ENCODE results near the gene ZW10. TPM values are rescaled to one million over a fixed set of nuclear protein-coding genes. Genes with fewer than 3 reads are reported as not detected.
"Not testable (repeated sequence)": the region's sequence is repeated elsewhere in the genome, so short reads cannot be mapped to it uniquely, and the experiment has no call there.

Gene ZW10
- total RNA-seq, 1 experiment from 2014 or later = 21.0 TPM

DNA sequence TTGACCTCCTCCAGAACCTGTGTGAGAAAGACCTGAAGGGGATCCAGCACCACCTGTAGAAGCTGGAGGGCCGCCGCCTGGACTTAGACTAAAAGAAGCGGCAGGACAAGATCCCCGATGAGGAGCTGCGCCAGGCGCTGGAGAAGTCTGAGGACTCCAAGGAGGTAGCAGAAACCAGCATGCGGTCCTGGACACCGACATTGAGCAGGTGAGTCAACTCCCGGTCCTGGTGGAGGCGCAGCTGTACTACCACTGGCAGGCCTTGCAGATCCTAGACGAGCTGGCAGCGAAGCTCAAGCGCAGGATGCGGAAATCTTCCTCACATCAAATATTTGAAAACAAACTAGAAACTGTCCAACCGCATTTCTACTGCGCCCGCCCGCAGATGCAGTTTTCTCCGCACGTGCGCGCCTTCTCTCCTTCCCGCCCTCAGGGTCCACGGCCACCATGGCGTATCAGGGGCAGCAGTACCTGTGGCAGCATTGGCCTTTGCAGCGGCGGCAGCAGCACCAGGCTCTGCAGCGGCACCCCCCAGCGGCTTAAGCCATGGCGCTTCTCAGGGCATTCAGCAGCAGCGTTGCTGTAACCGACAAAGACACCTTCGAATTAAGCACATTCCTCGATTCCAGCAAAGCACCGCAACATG lies 16.3 kb upstream of the ZW10 start:
- Histone ChIP-seq H3K4me2 (ENCODE audit: low read length) (no peak overlapping the region), H2AFZ (ENCODE audit: low read depth, low read length, poor library complexity, severe bottlenecking) (no peak overlapping the region), H3K79me2 (ENCODE audit: insufficient read depth, low read length) (no peaks in the 10 kb centered on the region), H3K9ac (ENCODE audit: low read length) (no peak overlapping the region), H4K20me1 (ENCODE audit: insufficient read depth) (no peaks in the 10 kb centered on the region), H3K9me3 (ENCODE audit: control insufficient read depth in 1 of 2, insufficient read depth in 1 of 2, low read depth in 1 of 2, low read length in 2 of 2) (no peaks in the 10 kb centered on the region), H3K4me3 (replicated peaks in 1 of 2; ENCODE audit: low read depth in 1 of 2, low read length in 2 of 2) (no peak overlapping the region), H3K36me3 (ENCODE audit: control insufficient read depth in 1 of 2, insufficient read depth in 2 of 2, low read length in 2 of 2) (no peaks in the 10 kb centered on the region), H3K27me3 (ENCODE audit: insufficient read depth, low read length) (no peaks in the 10 kb centered on the region), H3K9me2 (ENCODE audit: insufficient read depth) (no peaks in the 10 kb centered on the region), H3K27ac (ENCODE audit: low read depth, low read length) (no peak overlapping the region), H3K4me1 (ENCODE audit: control insufficient read depth in 1 of 2, insufficient read depth in 2 of 2, low read length in 2 of 2) (no peaks in the 10 kb centered on the region)
- DNase-seq (ENCODE audit: low read depth, low spot score) = no peak
- POLR2A ChIA-PET = no interaction called here
- CTCF ChIA-PET = no interaction called here
- ATAC-seq = no peak
- RAD21 ChIA-PET (ENCODE audit: low non-redundant PET in 1 of 2, low total read pairs in 2 of 2, uncharacterized antibody in 2 of 2, unreplicated experiment in 2 of 2) = no interaction called here
- no peak for TF ChIP-seq CEBPB (IDR thresholded peaks at IDR 0.05; ENCODE audit: low read depth)
- TF ChIP-seq SRF (IDR thresholded peaks at IDR 0.05; ENCODE audit: low read depth) = no peak
- no peak for TF ChIP-seq EZH2phosphoT487 (IDR thresholded peaks at IDR 0.05; ENCODE audit: borderline replicate concordance)
- no peak for TF ChIP-seq JUND (IDR thresholded peaks at IDR 0.05)
- TF ChIP-seq, protein P1, sequence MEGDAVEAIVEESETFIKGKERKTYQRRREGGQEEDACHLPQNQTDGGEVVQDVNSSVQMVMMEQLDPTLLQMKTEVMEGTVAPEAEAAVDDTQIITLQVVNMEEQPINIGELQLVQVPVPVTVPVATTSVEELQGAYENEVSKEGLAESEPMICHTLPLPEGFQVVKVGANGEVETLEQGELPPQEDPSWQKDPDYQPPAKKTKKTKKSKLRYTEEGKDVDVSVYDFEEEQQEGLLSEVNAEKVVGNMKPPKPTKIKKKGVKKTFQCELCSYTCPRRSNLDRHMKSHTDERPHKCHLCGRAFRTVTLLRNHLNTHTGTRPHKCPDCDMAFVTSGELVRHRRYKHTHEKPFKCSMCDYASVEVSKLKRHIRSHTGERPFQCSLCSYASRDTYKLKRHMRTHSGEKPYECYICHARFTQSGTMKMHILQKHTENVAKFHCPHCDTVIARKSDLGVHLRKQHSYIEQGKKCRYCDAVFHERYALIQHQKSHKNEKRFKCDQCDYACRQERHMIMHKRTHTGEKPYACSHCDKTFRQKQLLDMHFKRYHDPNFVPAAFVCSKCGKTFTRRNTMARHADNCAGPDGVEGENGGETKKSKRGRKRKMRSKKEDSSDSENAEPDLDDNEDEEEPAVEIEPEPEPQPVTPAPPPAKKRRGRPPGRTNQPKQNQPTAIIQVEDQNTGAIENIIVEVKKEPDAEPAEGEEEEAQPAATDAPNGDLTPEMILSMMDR (IDR thresholded peaks at IDR 0.05 in 2 of 3, conservative IDR thresholded peaks at IDR 0.05 in 1 of 3; ENCODE audit: borderline replicate concordance in 1 of 3, insufficient read depth in 1 of 3, low read depth in 2 of 3, low read length in 2 of 3) = no peak
- TF ChIP-seq CBX3 (IDR thresholded peaks at IDR 0.05; ENCODE audit: low read depth) = no peak
- TF ChIP-seq SIN3A (IDR thresholded peaks at IDR 0.05; ENCODE audit: low read depth) = no peak
- TF ChIP-seq YY1 (IDR thresholded peaks at IDR 0.05; ENCODE audit: extremely low read depth, insufficient replicate concordance, low read depth, low read length) = no peak
- intact Hi-C loops (cut with micrococcal nuclease) = no loop called here
- BruUV-seq (replicated peaks) = no TSS peak

DNA sequence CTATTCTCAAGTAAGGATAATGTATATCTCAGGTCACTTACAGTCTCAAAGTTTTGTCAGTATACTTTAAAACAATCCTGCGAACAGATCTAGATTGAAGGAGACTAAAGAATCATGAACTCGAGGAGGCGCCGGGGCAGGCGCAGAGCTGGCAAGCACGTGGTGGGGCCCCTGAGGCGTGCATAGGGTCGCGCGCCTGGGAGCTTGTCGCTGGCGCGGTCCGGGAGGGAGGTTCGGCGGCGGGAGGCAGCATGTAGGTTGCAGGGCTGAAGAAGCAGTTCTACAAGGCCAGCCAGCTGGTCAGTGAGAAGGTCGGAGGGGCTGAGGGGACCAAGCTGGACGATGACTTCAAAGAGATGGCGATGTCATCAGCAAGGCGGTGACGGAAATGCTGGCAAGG lies 15.5 kb upstream of the ZW10 start:
- DNase-seq (ENCODE audit: low read depth, low spot score); H2AFZ ChIP-seq (ENCODE audit: low read depth, low read length, poor library complexity, severe bottlenecking); H3K9ac ChIP-seq (ENCODE audit: low read length); H3K9me3 ChIP-seq (ENCODE audit: control insufficient read depth in 1 of 2, insufficient read depth in 1 of 2, low read depth in 1 of 2, low read length in 2 of 2); H3K4me3 ChIP-seq (replicated peaks in 1 of 2; ENCODE audit: low read depth in 1 of 2, low read length in 2 of 2); H3K4me2 ChIP-seq (ENCODE audit: low read length); CTCF ChIA-PET; POLR2A ChIA-PET; ATAC-seq; H3K4me1 ChIP-seq (ENCODE audit: control insufficient read depth in 1 of 2, insufficient read depth in 2 of 2, low read length in 2 of 2); BruUV-seq (replicated peaks); RAD21 ChIA-PET (ENCODE audit: low non-redundant PET in 1 of 2, low total read pairs in 2 of 2, uncharacterized antibody in 2 of 2, unreplicated experiment in 2 of 2); H3K79me2 ChIP-seq (ENCODE audit: insufficient read depth, low read length); H3K27me3 ChIP-seq (ENCODE audit: insufficient read depth, low read length); intact Hi-C loops (cut with micrococcal nuclease); H3K36me3 ChIP-seq (ENCODE audit: control insufficient read depth in 1 of 2, insufficient read depth in 2 of 2, low read length in 2 of 2); H3K27ac ChIP-seq (ENCODE audit: low read depth, low read length); H4K20me1 ChIP-seq (ENCODE audit: insufficient read depth); H3K9me2 ChIP-seq (ENCODE audit: insufficient read depth): not testable (repeated sequence)

Data from HCT116 (cell line).